ENCODE results near the gene ZFP69.

GRCh38 chr1:40450495-40451237, 26.4 kb upstream of the ZFP69 start:
- TF ChIP-seq CTCF (IDR thresholded peaks at IDR 0.05) (no peak), EZH2phosphoT487 (IDR thresholded peaks at IDR 0.05) (no peak), EZH2 (IDR thresholded peaks at IDR 0.05) (no peak)
